ENCODE results near the gene XPC. TPM values are rescaled to one million over a fixed set of nuclear protein-coding genes. Genes with fewer than 3 reads are reported as not detected.
"Not testable (repeated sequence)": the region's sequence is repeated elsewhere in the genome, so short reads cannot be mapped to it uniquely, and the experiment has no call there.

XPC gene
- polyA plus RNA-seq, 4 donors, result 38.3 to 52.9 (median 49.3) TPM

- DNase-seq (ENCODE audit: low read depth in 4 of 4, low spot score in 3 of 4), result no peak
Observed at GRCh38 chr3:14122301-14122700, 56.1 kb downstream of the XPC start.

- no peak for DNase-seq (ENCODE audit: low read depth in 4 of 4, low spot score in 3 of 4)
Observed at GRCh38 chr3:14121859-14122258, 56.5 kb downstream of the XPC start.

GRCh38 chr3:14120921-14121448, 57.4 kb downstream of the XPC start:
- DNase-seq (ENCODE audit: low read depth in 4 of 4, low spot score in 3 of 4), result not testable (repeated sequence)

DNA sequence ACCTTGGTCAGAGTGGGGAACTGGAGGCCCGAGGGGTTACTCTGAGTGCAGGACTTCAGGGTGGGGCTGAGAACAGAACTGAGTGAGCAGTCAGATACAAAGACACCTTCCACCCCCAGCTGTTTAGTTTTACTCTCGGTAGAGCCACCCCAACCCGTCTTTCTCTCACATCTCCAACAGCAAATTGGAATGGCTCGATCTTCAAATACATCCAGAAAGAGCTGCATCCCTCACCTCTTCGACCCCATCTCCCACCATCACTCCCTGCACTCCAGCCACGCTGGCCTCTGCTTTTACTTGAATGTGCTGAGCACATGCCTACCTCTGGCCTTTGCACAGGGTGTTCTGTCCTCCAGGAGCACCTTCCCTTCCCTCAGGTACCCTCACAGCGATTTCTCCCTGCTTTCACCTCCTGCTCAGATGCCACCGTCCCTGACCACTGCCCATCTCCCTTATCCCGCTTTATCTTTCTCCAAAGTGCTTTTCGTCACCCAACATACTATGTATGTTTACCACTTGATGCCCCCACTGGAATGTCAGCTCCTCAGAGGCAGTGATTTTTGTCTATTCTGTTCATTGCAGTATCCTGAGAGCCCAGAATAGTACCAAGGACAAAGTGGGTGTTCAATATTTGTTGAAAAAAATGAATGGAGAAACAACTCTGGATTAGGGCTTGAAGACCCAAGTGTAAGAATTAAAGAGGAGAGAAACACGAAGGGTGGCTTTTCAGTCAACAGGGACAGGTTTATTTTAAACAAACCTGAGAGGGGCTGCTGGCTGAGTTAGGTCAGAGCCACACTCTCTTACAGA, 58.1 kb downstream of the XPC start:
- no peak for DNase-seq (ENCODE audit: low read depth in 4 of 4, low spot score in 3 of 4)

DNA sequence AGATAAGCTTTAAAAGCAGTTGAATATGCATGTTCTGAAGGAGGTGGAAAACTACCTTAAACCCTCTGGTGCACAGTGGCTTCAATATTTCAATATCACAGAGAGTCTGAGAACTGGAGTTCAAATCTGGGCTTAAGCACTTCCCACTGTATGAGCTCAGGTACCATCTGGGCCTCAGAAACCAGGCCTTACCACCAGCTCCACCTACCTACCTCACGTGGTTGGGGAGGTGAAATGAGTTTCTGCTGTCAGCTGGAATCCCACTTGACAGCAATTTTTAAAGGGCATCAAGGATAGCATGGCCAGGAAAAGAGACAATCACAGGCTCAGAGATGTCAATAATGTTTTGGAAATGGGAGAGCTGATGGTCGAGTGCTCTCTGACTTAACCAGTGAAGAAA, 58.8 kb downstream of the XPC start:
- no peak for DNase-seq (ENCODE audit: low read depth in 4 of 4, low spot score in 3 of 4)

DNA sequence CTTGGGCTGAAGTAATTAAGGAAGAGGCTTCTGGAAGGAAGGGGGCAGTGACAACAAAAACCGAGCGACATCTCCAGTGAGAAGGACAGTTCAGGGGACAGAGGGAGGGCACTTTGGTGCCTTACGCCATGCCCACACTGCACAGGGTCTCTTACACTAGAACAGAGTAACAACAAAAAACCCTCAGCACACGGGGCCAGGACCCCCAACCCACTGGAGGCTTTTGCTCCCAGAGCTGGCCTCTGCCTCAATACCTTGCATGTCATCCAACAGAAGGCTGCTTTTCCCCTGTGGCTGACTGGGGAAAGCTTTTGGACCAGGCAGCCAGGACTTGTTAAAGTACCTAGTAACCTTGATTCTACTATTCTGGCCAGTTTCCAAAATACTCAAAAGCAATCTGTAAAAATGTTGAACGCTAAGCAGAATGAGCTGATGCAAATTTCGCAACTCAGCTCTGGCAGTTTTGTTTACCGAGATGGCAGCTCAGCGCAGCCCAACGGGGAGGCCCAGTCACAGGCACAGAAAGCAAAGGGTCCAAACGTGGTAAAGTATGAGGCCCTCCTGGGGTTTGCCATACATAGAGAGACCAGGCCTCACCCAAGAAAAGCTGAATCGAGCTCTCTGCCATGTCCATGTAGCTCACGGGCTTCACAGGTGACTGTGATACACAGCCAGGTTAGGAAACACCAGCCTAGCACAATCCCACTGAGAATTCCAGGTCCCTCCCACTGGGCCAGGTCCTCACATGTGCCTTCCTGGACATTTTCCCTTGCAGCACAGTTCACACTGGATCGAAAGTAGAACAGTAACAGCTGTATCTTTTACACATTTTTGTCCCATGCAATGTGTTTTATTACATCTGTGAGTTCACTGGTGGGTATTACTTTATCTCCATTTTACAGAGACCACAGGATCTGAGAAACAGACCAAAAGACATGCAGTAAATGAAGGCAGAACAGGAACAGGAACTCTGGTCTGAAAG, 59.7 kb downstream of the XPC start:
- DNase-seq (ENCODE audit: low read depth in 4 of 4, low spot score in 3 of 4), result no peak

GRCh38 chr3:14117468-14118399, 60.7 kb downstream of the XPC start:
- DNase-seq (ENCODE audit: low read depth in 4 of 4, low spot score in 3 of 4), result no peak

- DNase-seq (ENCODE audit: low read depth in 4 of 4, low spot score in 3 of 4), result no peak
Observed at GRCh38 chr3:14113965-14114635, 64.3 kb downstream of the XPC start.

DNA sequence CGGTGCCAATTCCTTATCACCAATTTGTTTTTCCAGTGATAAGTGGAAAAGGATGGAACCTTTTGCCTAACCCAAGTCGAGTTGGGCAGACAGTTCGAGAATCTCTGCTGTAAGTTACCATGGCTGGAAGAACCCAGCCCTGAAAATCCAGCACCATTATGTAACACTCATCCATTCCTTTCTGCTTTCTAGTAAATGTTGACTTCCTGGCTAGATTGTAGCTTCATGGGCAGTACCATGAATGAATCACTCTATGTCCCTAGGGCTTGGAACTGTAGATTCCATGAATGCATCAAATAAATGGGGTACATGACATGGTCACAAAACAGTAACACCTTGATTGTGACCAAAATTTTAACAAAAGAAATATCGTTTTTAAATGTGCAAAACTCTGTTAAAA, 67.7 kb downstream of the XPC start:
- DNase-seq (ENCODE audit: low read depth in 4 of 4, low spot score in 3 of 4), result no peak

DNA sequence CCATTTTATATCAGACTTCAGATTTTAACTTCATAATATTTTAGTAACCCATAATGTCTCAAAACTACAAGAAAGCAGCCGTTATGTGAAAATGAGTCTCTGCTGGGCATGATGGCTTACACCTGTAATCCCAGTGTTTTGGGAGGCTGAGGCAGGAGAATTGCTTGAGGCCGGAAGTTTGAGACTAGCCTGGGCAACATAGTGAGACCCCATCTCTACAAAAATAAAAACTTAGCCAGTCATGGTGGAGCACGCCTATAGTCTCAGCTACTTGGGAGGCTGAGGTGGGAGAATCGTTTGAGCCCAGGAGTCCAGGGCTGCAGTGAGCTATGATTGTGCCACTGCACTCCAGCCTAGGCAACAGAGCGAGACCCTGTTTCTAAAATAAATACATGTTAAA, 68.6 kb downstream of the XPC start:
- not testable (repeated sequence) for DNase-seq (ENCODE audit: low read depth in 4 of 4, low spot score in 3 of 4)

GRCh38 chr3:14097616-14098391, 80.6 kb downstream of the XPC start:
- DNase-seq (ENCODE audit: low read depth in 4 of 4, low spot score in 3 of 4), result no peak

DNA sequence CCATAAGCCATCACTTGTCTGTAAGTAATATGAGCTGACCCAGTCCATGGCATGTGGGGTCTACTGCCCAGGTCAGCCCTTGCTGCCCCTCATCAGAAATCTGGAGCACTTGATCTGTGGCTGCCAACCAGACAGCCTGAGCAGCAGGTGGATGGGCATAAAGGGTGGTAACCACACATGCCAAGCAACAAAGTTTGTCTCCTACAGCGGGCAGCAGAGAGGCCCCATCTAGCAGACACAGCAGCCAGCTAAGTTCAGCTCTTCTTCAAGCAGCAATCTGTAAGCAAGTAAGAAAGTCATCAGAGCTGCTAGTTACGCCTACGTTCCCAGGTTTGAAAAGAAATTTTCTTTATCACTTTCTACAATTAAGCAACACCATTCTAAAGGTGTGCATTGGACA, 81.7 kb downstream of the XPC start:
- DNase-seq (ENCODE audit: low read depth in 4 of 4, low spot score in 3 of 4), result no peak

Other genes with a start within 250 kb of the XPC start
- 10 to 100 TPM; 13.6 to 19.7 (median 18.5) TPM for gene CHCHD4, start 53.7 kb downstream of the XPC start, polyA plus RNA-seq (ENCODE audit: insufficient read length in 4 of 4)
- 100 to 1,000 TPM in 1 of 4 donors, 10 to 100 TPM in 3; 51.0 to 113 (median 62.6) TPM for gene TMEM43, start 53.5 kb downstream of the XPC start, polyA plus RNA-seq (ENCODE audit: insufficient read length in 4 of 4)
- gene LSM3, start 216 bp upstream of the XPC start, polyA plus RNA-seq (ENCODE audit: insufficient read length in 4 of 4), result 10 to 100 TPM; 15.7 to 22.9 (median 16.8) TPM
- gene SLC6A6, start 224.0 kb upstream of the XPC start, polyA plus RNA-seq (ENCODE audit: insufficient read length in 4 of 4), result 10 to 100 TPM; 18.8 to 23.2 (median 21.0) TPM